Fibroblast of pulmonary artery (primary cell): ENCODE data around the gene SAMD8.
A peak's percentile ranks its signal among the peaks of the same experiment; 100 is the strongest.
"Not testable (repeated sequence)": the region's sequence is repeated elsewhere in the genome, so short reads cannot be mapped to it uniquely, and the experiment has no call there.

Experiments
- DNase-seq: peaks from one replicate; pipeline ENCODE4 v3.0.0-alpha.2; 2010; ENCODE audit warnings: low read depth
- H3K4me3 ChIP-seq: replicated peaks from 2 replicates; pipeline ENCODE4 v1.5.1; 2011; ENCODE audit warnings: low read depth, mild to moderate bottlenecking, control low read depth, low read length, moderate library complexity
- CTCF ChIP-seq: IDR thresholded peaks from 2 replicates; pipeline ENCODE4 v1.5.1; 2011; ENCODE audit warnings: mild to moderate bottlenecking, control low read depth, low read length, inconsistent platforms; ENCODE audit errors: missing control alignments

Gene SAMD8

GRCh38 chr10:75117995-75118394 is 6.5 kb downstream of the SAMD8 start:
- peak; percentile 41 for DNase-seq
- TF ChIP-seq CTCF = no peak
- H3K4me3 ChIP-seq = no peak overlapping the region

DNA sequence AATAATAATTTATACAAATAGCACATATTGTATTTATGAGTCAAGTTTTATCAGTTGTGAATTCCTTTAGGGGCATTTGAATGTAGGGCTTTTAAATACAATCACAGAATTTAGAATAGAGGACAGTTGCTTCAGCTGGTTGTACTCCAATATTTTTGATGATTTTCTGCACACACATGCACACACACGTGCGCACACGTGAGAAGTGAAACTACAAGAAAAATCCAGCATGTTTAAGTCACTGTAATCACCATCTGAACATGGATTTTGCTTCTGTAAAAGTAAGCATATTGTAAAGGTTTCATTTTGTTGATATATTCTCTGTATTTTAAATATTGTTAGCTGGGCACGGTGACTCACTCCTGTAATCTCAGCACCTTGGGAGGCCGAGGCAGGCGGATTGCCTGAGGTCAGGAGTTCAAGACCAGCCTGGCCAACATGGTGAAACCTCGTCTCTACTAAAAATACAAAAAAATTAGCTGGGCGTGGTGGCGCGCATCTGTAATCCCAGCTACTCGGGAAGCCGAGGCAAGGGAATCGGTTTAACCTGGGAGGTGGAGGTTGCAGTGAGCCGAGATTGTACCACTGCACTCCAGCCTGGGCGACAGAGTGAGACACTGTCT is 8.1 kb downstream of the SAMD8 start:
- H3K4me3 ChIP-seq, DNase-seq: not testable (repeated sequence)

DNA sequence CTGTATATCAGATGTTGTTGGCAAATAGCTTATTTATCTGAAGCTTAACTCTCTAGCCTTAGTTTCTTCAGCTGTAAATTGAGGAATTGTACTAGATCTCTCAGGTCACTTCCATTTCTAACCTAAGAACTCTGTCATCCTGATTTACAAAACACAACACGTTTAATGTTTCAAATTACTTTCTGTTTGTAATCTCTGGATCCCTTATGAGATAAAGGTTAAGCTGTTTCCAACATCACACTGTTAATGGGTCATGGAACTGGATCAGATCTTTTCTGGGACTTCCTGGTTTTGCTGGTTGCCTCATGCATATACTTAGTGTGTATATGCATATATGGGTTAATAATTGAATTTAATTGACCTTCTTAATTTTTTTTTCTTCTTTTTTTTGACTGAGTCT is 9.9 kb downstream of the SAMD8 start:
- H3K4me3 ChIP-seq = no peak overlapping the region
- no peak for TF ChIP-seq CTCF
- DNase-seq = no peak

DNA sequence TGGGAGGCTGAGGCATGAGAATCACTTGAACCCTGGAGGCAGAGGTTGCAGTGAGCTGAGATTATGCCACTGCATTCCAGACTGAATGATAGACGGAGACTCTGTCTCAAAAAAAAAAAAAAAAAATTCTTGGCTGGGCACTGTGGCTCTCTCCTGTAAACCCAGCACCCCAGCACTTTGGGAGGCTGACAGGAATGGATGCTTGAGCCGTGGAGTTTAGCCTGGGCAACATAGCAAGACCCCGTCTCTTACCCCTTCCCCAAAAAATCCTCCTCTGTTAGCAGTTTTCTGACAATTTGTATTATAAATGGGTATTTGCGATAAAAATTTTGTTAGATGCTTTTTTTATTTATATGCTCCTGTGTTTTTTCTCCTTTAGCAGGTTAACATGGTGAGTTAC is 11.0 kb downstream of the SAMD8 start:
- TF ChIP-seq CTCF = no peak
- H3K4me3 ChIP-seq = no peak overlapping the region
- no peak for DNase-seq

- TF ChIP-seq CTCF = no peak
- no peak overlapping the region for H3K4me3 ChIP-seq
- DNase-seq = no peak
Measured at GRCh38 chr10:75123088-75123682, 11.7 kb downstream of the SAMD8 start.

DNA sequence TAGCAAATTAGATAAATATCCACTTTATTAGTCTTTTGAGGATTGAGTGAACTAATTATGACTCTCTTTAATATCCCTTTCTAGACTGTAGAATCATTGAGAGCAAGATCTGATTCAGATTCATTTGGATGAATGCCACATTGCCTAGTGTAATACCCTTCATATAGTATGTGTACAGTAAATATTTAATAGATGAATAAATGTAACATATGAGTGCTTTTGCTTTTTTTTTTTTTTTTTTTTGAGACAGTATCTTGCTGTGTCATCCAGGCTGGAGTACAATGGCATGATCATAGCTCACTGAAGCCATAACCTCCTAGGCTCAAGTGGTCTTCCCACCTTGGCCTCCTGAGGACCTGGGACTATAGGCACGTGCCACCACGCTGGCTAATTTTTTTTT is 14.8 kb downstream of the SAMD8 start:
- no peak for TF ChIP-seq CTCF
- no peak overlapping the region for H3K4me3 ChIP-seq
- no peak for DNase-seq

DNA sequence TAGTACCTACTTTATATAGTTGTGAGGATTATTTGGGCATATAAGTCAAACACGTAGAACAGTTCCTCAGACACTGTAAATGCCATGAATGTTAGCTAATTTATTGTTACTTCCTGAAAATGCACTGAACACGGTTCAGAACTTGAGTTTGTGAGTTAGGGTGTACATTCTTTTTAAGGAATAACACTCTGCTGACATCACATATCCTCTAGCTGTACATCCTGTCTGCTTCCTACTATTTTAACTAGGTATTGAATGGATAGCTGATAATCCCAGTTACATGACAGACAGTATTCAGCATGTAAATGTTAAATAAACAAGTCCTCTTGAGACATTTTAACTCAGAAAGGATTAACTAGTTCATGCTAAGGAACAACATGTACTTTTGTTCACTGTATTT is 16.0 kb downstream of the SAMD8 start:
- no peak for TF ChIP-seq CTCF
- no peak overlapping the region for H3K4me3 ChIP-seq
- peak; percentile 50 for DNase-seq

DNA sequence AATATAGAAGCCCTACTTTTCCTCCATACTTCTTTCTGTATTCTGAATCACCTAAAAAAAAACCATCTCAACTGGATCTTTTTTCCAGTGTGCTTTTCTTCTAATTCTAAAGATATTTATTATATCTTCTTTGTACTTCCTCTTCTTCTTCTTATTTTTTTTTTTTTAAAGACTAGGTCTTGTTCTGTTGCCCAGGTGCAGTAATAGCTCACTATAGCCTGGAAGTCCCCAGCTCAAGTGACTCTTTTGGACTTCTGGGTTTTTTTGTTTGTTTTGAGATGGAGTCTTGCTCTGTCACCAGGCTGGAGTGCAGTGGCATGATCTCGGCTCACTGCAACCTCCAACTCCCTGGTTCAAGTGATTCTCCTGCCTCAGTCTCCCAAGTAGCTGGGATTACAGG is 17.5 kb downstream of the SAMD8 start:
- not testable (repeated sequence) for H3K4me3 ChIP-seq

More for the DNA sequence above, 17.5 kb downstream of the SAMD8 start:
- not testable (repeated sequence) for DNase-seq
